HEK293T (cell line): ENCODE data around the gene ZNF487.

Experiments used
- BHLHE40 ChIP-seq: fragments of 450-650 bp; IDR thresholded peaks from 2 replicates; pipeline ENCODE4 v1.6.1; 2016; ENCODE audit warnings: mild to moderate bottlenecking, moderate library complexity, borderline replicate concordance
- TARDBP ChIP-seq: fragments of 450-650 bp; IDR thresholded peaks from 2 replicates; pipeline ENCODE4 v1.6.1; 2016

DNA sequence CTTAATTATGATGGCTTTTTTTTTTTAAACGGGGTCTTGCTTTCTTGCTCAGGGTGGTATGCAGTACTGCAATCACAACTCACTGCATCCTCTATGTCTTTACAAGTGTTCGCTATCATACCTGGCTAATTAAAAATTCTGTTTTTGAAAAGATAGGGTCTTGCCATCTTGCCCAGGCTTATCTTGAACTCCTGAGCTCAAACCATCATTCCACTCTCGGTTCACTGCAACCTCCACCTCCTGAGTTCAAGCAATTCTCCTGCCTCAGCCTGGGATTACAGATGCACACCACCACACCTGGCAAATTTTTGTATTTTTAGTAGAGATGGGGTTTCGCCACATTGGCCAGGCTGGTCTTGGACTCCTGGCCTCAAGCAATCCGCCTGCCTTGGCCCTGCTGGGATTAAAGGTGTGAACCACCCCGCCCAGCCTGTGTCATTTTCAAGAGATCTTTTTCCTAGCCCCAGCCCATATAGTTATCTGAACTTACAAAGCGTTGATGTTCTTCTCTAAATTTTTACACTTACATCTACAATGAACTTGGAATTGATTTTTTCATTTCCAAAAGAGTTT is 33.9 kb upstream of the ZNF487 start:
- TF ChIP-seq BHLHE40 (no peak), TARDBP (no peak)
